HG02759 (cell line): ENCODE results near the gene PANX2.
"Not testable (repeated sequence)": the region's sequence is repeated elsewhere in the genome, so short reads cannot be mapped to it uniquely, and the experiment has no call there.

Experiments used
- ATAC-seq: cut with Tn5 transposase; IDR thresholded peaks from one replicate; pipeline ENCODE4 v1.9.1; 2021; ENCODE audit warnings: mild to moderate bottlenecking, moderate library complexity; ENCODE audit not compliant: unreplicated experiment

PANX2 gene, protein sequence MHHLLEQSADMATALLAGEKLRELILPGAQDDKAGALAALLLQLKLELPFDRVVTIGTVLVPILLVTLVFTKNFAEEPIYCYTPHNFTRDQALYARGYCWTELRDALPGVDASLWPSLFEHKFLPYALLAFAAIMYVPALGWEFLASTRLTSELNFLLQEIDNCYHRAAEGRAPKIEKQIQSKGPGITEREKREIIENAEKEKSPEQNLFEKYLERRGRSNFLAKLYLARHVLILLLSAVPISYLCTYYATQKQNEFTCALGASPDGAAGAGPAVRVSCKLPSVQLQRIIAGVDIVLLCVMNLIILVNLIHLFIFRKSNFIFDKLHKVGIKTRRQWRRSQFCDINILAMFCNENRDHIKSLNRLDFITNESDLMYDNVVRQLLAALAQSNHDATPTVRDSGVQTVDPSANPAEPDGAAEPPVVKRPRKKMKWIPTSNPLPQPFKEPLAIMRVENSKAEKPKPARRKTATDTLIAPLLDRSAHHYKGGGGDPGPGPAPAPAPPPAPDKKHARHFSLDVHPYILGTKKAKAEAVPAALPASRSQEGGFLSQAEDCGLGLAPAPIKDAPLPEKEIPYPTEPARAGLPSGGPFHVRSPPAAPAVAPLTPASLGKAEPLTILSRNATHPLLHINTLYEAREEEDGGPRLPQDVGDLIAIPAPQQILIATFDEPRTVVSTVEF

DNA sequence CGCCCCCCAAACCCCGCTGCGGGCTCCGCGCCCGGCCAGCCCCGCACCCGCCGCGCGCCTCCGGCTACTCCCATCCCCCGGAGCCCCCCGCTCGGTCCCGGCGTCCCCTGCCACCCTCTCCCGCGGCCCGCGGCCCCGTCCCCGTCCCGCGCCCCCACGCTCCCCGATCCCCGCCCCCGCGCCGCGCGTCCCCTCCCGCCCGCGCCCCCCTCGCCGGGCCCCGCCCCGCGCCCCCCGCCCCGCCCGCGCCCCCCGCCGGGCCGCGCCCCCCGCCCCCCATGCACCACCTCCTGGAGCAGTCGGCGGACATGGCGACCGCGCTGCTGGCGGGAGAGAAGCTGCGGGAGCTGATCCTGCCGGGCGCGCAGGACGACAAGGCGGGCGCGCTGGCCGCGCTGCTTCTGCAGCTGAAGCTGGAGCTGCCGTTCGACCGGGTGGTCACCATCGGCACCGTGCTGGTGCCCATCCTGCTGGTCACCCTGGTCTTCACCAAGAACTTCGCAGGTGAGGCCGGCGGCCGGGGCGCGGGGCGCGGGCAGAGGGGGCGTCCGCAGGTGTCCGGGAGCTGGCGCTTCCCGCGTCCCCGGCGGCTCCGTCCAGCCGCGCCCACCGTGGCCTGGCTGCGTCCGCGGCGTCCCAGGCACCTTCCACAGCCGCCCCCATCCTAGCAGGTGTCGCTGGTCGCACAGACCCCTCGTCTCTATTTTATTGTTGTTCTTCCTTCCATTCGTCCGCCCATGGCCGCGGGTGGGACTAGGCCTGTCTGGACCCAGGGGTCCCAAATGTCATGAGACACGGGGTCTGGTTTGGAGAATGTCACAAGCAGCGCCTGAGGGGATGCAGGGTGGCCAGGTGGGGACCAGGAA, at the start of gene PANX2:
Gene PANX2, plus strand, starts transcription at position 279 of the 866 bp plus-strand sequence. Its CDS starts 0 bp downstream, at position 279.
- ATAC-seq, result no peak

DNA sequence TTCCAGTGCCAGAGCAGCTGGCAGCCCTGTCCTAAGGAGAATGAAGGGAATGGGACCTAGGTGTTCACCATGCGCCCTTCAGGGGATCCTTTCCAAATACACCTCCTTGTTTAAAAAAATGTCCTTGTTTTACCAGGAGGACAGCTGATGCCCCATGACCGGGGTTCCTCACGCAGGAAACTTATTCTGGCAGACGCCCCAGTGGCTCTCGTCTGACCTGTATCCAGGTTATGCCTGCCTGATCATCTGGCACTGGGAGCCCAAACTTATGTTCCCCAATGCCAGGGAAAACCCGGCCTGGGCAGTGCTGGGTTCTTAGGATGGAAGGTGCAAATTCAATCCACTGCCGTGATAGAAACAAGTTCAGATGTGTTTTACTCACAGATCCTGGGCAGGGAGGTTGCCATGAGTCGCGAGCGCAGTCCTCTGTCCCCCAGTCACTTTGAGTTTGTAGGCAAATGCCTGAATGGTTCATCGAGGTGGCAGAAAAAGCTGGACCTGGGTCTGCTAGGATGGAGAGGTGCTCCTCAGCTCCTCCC, 49.3 kb upstream of the PANX2 start:
- no peak for ATAC-seq

DNA sequence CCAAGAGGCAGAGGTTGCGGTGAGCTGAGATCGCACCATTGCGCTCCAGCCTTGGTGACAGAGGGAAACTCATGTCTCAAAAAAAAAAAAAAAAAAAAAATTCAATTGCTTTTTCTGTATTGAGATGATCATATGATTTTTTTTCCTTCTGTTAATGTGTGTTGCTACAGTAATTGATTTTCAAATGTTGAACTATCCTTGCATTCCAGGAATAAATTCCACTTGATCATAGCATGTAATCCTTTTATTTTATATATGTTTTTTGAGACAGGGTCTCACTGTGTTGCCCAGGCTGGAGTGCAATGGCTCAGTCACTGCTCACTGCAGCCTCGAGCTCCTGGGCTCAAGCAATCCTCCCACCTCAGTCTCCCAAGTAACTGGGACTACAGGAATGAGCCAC, 47.4 kb upstream of the PANX2 start:
- no peak for ATAC-seq

- no peak for ATAC-seq
Measured at GRCh38 chr22:50125029-50125428, 45.5 kb upstream of the PANX2 start.

- no peak for ATAC-seq
Measured at GRCh38 chr22:50129121-50129736, 41.3 kb upstream of the PANX2 start.

DNA sequence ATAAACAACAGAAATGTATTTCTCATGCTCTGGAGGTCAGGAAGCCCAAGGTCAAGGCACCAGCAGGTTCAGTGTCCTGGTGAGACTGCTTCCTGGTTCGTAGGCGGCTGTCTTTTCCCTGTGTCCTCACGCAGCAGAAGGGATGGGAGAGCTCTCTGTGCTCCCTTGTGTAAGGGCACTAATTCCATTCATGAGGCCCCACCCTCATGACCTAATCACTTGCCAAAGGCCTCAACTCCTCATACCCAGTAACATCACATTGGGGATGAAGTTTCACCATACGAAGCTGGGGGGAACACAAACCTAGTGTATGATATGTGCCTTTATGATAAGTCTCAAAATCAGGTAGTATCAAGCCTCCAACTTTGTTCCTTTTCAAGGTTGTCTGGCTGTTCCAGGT, 38.6 kb upstream of the PANX2 start:
- ATAC-seq, result no peak

DNA sequence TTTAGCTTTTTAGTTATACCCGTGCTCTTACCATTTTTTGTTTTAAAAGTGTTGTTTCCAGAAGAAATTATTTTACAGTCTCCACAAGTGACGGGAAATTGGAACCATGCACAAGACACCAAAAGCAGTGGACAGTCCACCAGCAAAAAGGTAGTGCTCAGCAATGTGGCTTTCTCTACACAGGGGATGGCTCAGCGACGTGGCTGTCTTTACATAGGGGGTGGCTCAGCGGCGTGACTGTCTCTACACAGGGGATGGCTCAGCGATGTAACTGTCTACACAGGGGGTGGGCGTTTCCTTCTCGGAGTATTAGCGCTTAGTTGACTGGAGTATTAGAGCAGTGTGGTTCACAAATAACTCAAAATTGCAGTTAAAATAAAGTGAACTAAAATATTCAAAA, 36.0 kb upstream of the PANX2 start:
- no peak for ATAC-seq

DNA sequence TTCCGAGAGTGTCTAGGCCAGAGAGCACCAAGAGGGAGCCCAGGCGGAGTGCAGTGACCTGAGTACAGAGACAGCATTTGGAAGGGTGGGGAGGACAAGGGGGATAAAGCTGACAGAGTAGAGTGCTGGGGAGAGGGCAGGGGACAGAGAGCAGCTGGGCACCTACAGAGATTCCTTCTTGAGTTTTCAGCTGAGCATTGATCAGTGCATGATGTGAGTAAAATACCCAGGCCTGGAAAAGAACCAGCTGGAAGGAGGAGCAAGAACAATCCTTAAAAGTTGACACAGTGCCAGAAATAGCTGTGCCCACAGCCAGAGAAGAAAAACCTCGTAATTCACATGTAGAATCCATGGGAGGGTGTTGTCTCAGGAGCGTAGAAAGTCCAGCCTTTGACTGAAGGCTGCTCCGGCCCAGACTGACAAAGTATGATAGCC, 33.9 kb upstream of the PANX2 start:
- no peak for ATAC-seq

- not testable (repeated sequence) for ATAC-seq
Measured at GRCh38 chr22:50137277-50137676, 33.3 kb upstream of the PANX2 start.

DNA sequence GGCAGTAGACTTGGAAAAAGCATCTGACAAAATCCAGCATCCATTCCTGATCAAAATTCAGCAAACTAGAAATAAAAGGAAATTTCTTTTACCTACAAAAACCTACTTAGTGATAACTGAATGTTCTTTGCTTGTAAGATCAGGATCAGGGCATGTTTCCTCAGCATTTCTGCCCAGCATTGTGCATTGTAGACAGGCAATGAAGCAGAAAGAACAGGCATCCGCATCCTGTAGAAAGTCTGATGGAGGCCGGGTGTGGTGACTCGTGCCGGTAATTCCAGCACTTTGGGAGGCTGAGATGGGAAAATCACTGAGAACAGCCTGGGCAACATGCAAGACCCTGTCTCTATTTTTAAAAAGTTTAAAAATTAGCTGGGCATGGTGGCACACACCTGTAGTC, 32.5 kb upstream of the PANX2 start:
- no peak for ATAC-seq

DNA sequence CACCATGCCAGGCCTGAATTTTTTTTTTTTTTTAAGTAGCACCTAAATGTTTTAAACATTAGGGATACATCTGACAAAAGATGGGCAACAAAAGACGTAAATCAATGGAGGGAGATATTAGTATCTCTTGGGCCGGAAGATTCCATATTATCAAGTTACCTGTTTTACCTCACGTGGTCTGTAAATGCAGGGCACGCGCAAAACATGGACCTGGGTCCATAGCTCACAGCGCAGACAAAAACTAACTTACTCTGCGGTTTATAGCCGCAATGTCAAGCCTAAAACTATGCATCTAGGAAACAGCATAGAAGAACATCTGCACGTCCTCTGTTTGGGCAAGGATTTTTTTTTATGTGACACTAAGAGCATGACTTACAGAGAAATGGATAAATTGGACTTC, 31.5 kb upstream of the PANX2 start:
- ATAC-seq, result no peak

GRCh38 chr22:50139843-50140415, 30.6 kb upstream of the PANX2 start:
- no peak for ATAC-seq

GRCh38 chr22:50140615-50141014, 29.9 kb upstream of the PANX2 start:
- no peak for ATAC-seq

DNA sequence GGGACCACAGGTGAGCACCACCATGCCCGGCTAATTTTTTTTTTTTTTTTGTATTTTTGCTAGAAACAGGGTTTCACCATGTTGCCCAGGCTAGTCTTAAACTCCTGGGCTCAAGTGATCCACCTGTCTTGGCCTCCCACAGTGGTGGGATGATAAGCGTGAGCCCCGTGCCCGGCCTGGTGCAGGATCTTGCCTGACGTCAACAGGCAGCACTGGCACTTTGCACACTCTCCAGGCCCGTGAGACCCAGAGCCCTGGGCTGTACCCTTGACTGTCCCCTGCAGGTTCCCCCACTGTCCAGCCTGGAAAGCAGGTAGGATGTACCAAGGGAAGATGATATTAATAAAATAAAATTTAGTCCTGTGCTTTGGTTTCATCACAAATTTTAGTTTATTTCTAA, 29.1 kb upstream of the PANX2 start:
- no peak for ATAC-seq

GRCh38 chr22:50141891-50142363, 28.6 kb upstream of the PANX2 start:
- no peak for ATAC-seq

GRCh38 chr22:50143096-50143495, 27.4 kb upstream of the PANX2 start:
- no peak for ATAC-seq

DNA sequence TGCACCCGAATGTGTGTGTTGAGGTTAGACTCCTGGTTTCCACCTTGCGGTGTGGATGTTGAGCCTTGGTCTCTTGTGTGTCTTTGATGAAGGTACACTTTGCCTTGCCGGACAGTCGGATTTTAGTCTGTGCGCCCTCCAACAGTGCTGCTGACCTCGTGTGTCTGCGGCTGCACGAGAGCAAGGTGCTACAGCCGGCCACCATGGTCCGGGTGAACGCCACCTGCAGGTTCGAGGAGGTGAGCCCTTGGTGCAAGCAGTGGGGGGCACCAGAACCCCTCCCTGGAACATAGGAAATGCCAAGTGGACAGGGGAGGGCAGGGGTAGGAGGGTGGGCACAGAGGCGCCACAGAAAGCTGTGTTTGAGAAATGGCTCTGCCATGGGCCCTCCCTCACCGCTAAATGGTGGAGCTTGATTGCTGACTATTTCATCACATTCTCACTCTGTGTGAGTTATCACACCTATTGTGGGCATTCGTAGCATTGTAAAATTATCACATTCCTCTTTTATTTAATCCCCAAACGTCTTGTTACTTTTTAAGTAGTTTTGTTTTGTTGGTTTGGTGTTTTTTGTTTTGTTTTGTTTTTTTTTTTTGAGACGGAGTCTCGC, 26.4 kb upstream of the PANX2 start:
- no peak for ATAC-seq

DNA sequence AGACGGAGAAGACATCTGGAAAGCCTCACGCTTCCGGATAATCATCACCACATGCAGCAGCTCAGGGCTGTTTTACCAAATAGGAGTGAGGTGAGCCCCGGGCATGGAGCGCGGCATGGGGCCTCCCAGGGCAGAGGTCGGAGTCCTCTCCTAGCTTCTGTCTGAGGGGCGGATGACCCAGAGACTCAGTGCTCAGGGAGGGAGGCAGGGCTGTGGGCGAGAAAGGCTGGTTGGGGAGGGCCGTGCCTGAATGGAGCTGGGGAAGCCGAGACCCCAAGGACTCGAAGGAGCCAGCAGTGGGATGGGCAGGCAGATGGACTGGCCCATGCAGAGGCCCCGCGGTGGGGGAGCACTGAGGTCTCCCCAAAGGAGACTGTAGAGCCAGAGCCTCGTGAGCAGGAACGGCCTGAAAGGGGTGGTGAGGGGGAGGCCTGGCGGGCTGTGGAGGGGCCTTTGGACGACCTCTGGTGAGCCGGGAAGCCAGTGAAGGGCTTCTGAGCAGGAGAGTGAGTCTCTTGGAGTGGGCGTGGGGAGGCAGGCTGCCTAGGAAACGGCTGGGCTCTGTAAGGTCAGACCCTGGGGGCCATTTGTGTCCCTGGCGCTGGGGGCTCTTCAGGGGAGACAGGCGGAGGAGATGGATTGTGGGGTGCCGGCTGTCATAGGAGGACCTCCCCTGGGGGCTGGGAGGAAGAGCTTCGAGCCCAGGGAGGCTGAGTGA, 24.7 kb upstream of the PANX2 start:
- no peak for ATAC-seq
